Fibroblast of lung (primary cell): ENCODE measurements around the gene FAM83B. TPM values are rescaled to one million over a fixed set of nuclear protein-coding genes. Genes with fewer than 3 reads are reported as not detected.

Experiments used
- DNase-seq, 2 donors: peaks; one replicate each; pipeline versions ENCODE4 v3.0.0 to v3.0.0-alpha.2; 2010; ENCODE audit warnings: low read depth in 2 of 2
- H2AFZ ChIP-seq: 2 replicates; pipeline ENCODE4 v1.5.1; 2012; ENCODE audit warnings: low read length, control low read depth, inconsistent platforms
- H3K27ac ChIP-seq: 2 replicates; pipeline ENCODE4 v1.5.1; 2011; ENCODE audit warnings: low read length, control low read depth; ENCODE audit not compliant: insufficient read depth
- H3K27me3 ChIP-seq: 2 replicates; pipeline ENCODE4 v1.5.1; 2011; ENCODE audit warnings: mild to moderate bottlenecking, low read length; ENCODE audit not compliant: control insufficient read depth, insufficient read depth
- H3K36me3 ChIP-seq: 2 replicates; pipeline ENCODE4 v1.5.1; 2011; ENCODE audit warnings: low read length; ENCODE audit not compliant: control insufficient read depth, insufficient read depth
- H3K4me1 ChIP-seq: 2 replicates; pipeline ENCODE4 v1.5.1; 2011; ENCODE audit warnings: low read length; ENCODE audit not compliant: control insufficient read depth, insufficient read depth; ENCODE audit errors: extremely low read depth
- H3K4me2 ChIP-seq: 2 replicates; pipeline ENCODE4 v1.5.1; 2011; ENCODE audit warnings: low read length, control low read depth; ENCODE audit not compliant: insufficient read depth; ENCODE audit errors: extremely low read depth
- H3K4me3 ChIP-seq, 4 experiments: fragments of 200-600 bp in 1 of 4; sonication (generic) in 1 of 4; replicated peaks in 1 of 4; 2 replicates each; pipeline ENCODE4 v1.5.1; 2011 to 2016; ENCODE audit warnings: low read length in 4 of 4, low read depth in 3 of 4, mild to moderate bottlenecking in 3 of 4, control low read depth in 2 of 4, inconsistent platforms in 1 of 4, mixed read lengths in 1 of 4; ENCODE audit not compliant: insufficient read depth in 1 of 4; ENCODE audit errors: control extremely low read depth in 1 of 4
- H3K79me2 ChIP-seq: 2 replicates; pipeline ENCODE4 v1.5.1; 2012; ENCODE audit warnings: mild to moderate bottlenecking, low read length, inconsistent platforms; ENCODE audit not compliant: control insufficient read depth, insufficient read depth
- H3K9ac ChIP-seq: 2 replicates; pipeline ENCODE4 v1.5.1; 2011; ENCODE audit warnings: mild to moderate bottlenecking, low read length, control low read depth; ENCODE audit not compliant: insufficient read depth
- H3K9me3 ChIP-seq: 2 replicates; pipeline ENCODE4 v1.5.1; 2012; ENCODE audit warnings: low read depth, low read length; ENCODE audit not compliant: control insufficient read depth, insufficient read depth
- H4K20me1 ChIP-seq: 2 replicates; pipeline ENCODE4 v1.5.1; 2011; ENCODE audit warnings: low read length; ENCODE audit not compliant: control insufficient read depth, insufficient read depth; ENCODE audit errors: extremely low read depth
- EZH2 ChIP-seq: IDR thresholded peaks from 2 replicates; pipeline ENCODE4 v1.5.1; 2012; ENCODE audit warnings: low read length, control low read depth, mild to moderate bottlenecking; ENCODE audit errors: missing control alignments
- polyA plus RNA-seq, 2 donors: library from polyadenylated mRNA; depleted of rRNA in 1 of 2; stranded (reverse) in 1 of 2; unstranded in 1 of 2; fragments of >200 nt; gene quantifications; 2 replicates each; pipeline ENCODE4 v1.2.1, GENCODE V29; 2011 to 2012; ENCODE audit warnings: missing spikeins in 1 of 2
- total RNA-seq: library from RNA; depleted of rRNA; stranded (reverse); fragments of >200 nt; gene quantifications from 2 replicates; pipeline ENCODE4 v1.2.1, GENCODE V29; 2014
- TF ChIP-seq, protein P1 (sequence below), 2 donors: IDR thresholded peaks in 1 of 2; conservative IDR thresholded peaks in 1 of 2; 1 replicate in 1 of 2; 2 replicates in 1 of 2; pipeline ENCODE4 v1.5.1; 2011 to 2012; ENCODE audit warnings: low read length in 2 of 2, control low read depth in 1 of 2, inconsistent platforms in 1 of 2, low read depth in 1 of 2, mild to moderate bottlenecking in 1 of 2

Gene FAM83B
- total and polyA plus RNA-seq, 2 donors (not counting 1 experiment from before 2014, with no cell fraction given) = under 0.01 TPM; not detected in 1

DNA sequence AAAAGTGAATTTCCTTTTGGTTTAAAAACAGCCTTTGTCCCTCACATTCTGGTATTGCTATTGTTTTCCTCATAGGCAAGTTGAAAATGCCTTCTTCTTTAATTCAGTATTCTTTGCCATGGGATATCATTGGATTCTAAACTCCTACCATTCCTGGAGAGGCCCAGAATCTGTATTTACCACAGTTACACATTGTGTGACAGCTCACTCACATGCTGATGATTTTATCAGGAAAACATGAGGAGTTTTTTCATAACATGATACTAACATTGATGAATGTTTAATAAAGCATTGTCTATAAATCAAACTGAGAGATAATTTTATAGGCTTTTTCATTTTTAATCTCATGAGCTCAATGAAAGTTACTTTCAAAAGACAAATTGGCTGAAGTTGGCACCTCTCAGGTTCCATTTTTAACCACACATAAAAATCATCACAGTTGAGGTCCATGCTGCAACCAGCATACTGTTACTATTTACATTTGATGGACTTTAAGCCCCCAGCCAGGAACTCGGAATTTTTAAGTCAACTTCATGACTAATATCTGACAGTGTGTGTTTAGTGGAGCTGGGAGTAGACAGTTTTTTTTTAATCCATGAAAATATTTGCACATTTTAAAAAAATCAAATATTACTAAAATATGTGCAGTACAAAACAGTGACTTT, 82.8 kb downstream of the FAM83B start:
- Histone ChIP-seq H2AFZ (no peak overlapping the region), H3K9ac (no peak overlapping the region), H3K4me3 (no peak overlapping the region), H3K27ac (no peak overlapping the region), H3K4me1 (no peaks in the 10 kb centered on the region), H3K36me3 (no peaks in the 10 kb centered on the region), H4K20me1 (no peaks in the 10 kb centered on the region), H3K27me3 (no peaks in the 10 kb centered on the region), H3K79me2 (no peaks in the 10 kb centered on the region), H3K9me3 (no peaks in the 10 kb centered on the region), H3K4me2 (no peak overlapping the region)
- DNase-seq = no peak
- TF ChIP-seq, protein P1, sequence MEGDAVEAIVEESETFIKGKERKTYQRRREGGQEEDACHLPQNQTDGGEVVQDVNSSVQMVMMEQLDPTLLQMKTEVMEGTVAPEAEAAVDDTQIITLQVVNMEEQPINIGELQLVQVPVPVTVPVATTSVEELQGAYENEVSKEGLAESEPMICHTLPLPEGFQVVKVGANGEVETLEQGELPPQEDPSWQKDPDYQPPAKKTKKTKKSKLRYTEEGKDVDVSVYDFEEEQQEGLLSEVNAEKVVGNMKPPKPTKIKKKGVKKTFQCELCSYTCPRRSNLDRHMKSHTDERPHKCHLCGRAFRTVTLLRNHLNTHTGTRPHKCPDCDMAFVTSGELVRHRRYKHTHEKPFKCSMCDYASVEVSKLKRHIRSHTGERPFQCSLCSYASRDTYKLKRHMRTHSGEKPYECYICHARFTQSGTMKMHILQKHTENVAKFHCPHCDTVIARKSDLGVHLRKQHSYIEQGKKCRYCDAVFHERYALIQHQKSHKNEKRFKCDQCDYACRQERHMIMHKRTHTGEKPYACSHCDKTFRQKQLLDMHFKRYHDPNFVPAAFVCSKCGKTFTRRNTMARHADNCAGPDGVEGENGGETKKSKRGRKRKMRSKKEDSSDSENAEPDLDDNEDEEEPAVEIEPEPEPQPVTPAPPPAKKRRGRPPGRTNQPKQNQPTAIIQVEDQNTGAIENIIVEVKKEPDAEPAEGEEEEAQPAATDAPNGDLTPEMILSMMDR (conservative IDR thresholded peaks at IDR 0.05 in 1 of 2, IDR thresholded peaks at IDR 0.05 in 1 of 2; ENCODE audit: low read depth in 1 of 2, low read length in 2 of 2) = no peak
- no peak for TF ChIP-seq EZH2

DNA sequence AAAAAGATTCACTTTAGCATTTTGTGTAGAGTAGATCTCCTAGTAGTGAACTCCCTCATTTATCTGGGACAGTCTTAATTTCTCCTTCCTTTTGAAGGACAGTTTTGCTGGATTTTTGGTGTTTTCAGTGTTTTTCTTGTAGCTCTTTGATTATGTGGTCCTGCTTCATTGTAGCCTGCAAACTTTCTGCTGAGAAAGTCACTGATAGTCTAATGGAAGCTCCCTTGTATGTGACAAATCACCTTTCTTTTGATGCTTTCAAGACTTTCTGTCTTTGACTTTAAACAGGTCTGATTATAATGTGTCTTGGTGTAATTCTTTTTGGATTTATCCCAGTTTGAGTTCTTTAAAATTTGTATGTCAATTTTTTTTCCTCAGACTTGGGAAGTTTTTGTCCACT, 86.1 kb downstream of the FAM83B start:
- H3K9me3 ChIP-seq = no peaks in the 10 kb centered on the region
- no peaks in the 10 kb centered on the region for H3K4me1 ChIP-seq
- no peak for DNase-seq
- H3K79me2 ChIP-seq = no peaks in the 10 kb centered on the region
- TF ChIP-seq EZH2 = no peak
- TF ChIP-seq, protein P1 (conservative IDR thresholded peaks at IDR 0.05 in 1 of 2, IDR thresholded peaks at IDR 0.05 in 1 of 2; ENCODE audit: low read depth in 1 of 2, low read length in 2 of 2) = no peak
- no peak overlapping the region for H3K4me2 ChIP-seq
- no peak overlapping the region for H3K4me3 ChIP-seq
- no peak overlapping the region for H3K9ac ChIP-seq
- H4K20me1 ChIP-seq = no peaks in the 10 kb centered on the region
- no peak overlapping the region for H3K27ac ChIP-seq
- H3K27me3 ChIP-seq = no peaks in the 10 kb centered on the region
- no peak overlapping the region for H2AFZ ChIP-seq
- no peaks in the 10 kb centered on the region for H3K36me3 ChIP-seq

DNA sequence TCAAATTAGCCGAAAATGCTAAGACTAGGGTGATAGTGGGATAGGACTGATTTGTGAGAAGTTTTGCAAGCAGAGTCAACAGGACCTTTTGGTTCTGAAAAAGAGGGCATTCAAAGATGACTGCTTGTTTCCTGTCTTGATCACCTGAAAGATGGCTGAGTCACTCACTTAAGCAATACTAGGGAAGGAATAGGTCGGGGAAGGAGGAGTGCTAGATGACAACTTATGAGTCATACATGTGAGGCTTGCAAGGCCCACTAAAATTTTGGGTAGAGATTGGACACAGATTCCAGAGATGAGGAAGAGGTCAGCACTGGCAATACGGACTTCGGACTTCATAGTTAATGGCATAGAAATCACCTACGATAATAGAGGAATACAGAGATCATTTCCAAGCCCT, 89.2 kb downstream of the FAM83B start:
- no peaks in the 10 kb centered on the region for H3K9me3 ChIP-seq
- no peak overlapping the region for H2AFZ ChIP-seq
- no peak overlapping the region for H3K9ac ChIP-seq
- no peaks in the 10 kb centered on the region for H3K4me1 ChIP-seq
- TF ChIP-seq, protein P1 (conservative IDR thresholded peaks at IDR 0.05 in 1 of 2, IDR thresholded peaks at IDR 0.05 in 1 of 2; ENCODE audit: low read depth in 1 of 2, low read length in 2 of 2) = no peak
- no peak for TF ChIP-seq EZH2
- H3K36me3 ChIP-seq = no peaks in the 10 kb centered on the region
- no peaks in the 10 kb centered on the region for H3K79me2 ChIP-seq
- no peaks in the 10 kb centered on the region for H4K20me1 ChIP-seq
- peak; percentile 65 to 75 for DNase-seq
- no peaks in the 10 kb centered on the region for H3K27me3 ChIP-seq
- H3K27ac ChIP-seq = no peak overlapping the region
- H3K4me3 ChIP-seq = no peak overlapping the region
- no peak overlapping the region for H3K4me2 ChIP-seq
